Upper lobe of right lung (tissue), 1 donor: Measurements from ENCODE around the gene PRKCB. TPM values are rescaled to one million over a fixed set of nuclear protein-coding genes. Genes with fewer than 3 reads are reported as not detected.

Experiments
- ATAC-seq: fragments of 200-7000 bp; cut with Tn5 transposase; one replicate; pipeline ENCODE4 v1.9.1; 2020; ENCODE audit warnings: mild to moderate bottlenecking, moderate library complexity
- DNase-seq: peaks from one replicate; pipeline ENCODE4 v3.0.0-alpha.2; 2020
- H3K27ac ChIP-seq: fragments of 200-600 bp; one replicate; pipeline ENCODE4 v1.8.0; 2022
- H3K27me3 ChIP-seq: fragments of 200-600 bp; one replicate; pipeline ENCODE4 v1.8.0; 2022; ENCODE audit warnings: mild to moderate bottlenecking
- H3K36me3 ChIP-seq: fragments of 200-600 bp; one replicate; pipeline ENCODE4 v1.8.0; 2022
- H3K4me1 ChIP-seq: fragments of 200-600 bp; one replicate; pipeline ENCODE4 v1.8.0; 2022
- H3K4me3 ChIP-seq: fragments of 200-600 bp; one replicate; pipeline ENCODE4 v1.8.0; 2022; ENCODE audit warnings: mild to moderate bottlenecking
- H3K9me3 ChIP-seq: fragments of 200-600 bp; one replicate; pipeline ENCODE4 v1.8.0; 2022
- CTCF ChIP-seq: fragments of 200-600 bp; IDR thresholded peaks from one replicate; pipeline ENCODE4 v1.8.0; 2022; ENCODE audit warnings: antibody characterized with exemption
- intact Hi-C: fragments of 100-400 bp; cut with DNase I; formaldehyde crosslinking; loops from one replicate; pipeline ENCODE4 v1.11.0; 2022
- total RNA-seq: library from RNA; stranded (reverse); fragmentation: NEBNext Ultra II Directional; extraction: Animal tissue kit (Norgen Biotek cat#: 25700); gene quantifications from one replicate; pipeline ENCODE4 v1.2.1, GENCODE V29; 2021
- donor health status: DM: no; HTN: yes; CAD: no; lungs with severe emphysema.

Gene PRKCB
- total RNA-seq, 1 donor from 2014 or later, result 25.2 TPM

DNA sequence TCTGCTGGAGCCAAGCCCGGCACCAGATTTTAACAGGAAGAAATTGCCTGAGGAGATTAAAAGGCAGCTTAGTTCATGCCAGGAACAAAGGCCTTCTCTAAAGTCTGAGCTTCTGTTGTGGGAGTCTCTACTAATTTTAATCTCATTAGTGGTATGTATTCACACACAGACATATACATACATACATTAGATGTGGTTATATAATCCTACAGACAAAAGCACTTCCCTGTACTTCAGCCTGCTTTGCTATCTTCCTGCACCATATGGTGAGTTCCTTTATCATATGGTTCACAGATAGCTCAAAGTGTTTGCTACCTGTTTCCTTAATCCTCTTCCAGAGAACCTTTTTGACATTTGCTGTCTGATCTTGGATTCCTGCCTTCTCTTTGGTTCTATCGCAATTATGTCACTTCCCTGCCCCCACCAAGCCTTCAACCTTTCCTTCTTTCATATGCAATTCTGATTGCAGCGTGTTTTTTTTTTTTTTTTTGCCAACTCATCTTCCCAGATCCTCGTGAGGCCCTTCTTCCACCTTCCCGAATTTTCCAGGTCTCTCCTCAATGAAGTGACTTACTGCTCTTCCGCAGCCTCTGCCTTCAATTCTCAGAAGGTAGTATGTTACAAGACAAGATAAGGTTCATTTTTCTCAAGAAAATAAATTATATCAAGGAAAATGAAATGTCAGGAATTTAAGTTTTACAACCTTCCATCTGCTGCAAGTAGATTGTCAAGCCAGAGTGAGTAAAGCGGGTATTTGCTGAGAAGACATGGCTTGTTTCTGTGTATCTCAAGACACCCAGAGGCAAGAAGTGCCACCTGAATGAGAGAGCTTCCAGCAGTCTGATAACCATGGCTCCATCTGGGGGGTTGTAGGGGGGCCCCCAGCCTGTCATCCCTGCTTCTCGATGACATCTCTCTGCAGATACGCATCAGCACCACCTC, 300.1 kb downstream of the PRKCB start:
- Histone ChIP-seq H3K27ac (no peak overlapping the region), H3K27me3 (no peaks in the 10 kb centered on the region), H3K9me3 (no peaks in the 10 kb centered on the region), H3K4me1 (no peaks in the 10 kb centered on the region), H3K4me3 (no peak overlapping the region), H3K36me3 (no peaks in the 10 kb centered on the region)
- no peak for ATAC-seq
- no peak for TF ChIP-seq CTCF
- intact Hi-C loops, result no loop called here
- no peak for DNase-seq

DNA sequence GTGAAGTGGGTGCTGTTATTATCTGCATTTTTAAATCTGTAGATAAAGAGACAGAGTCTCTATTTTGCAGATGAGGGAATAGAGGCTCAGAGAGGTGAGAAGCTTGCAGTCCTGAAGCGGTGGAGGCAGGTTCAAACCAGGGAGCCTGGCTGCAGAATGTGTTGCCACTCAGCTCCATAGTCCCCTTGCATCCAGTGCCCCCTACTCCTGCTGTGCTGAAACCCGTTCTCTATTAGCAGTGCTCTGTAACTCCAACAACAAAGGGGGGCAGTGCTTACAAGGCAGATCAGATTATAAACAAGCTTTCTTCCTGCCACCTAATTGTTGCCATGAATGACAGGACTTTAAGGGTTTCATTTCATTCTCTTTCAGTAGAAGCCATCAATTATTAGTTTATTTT, 302.2 kb downstream of the PRKCB start:
- Histone ChIP-seq H3K9me3 (no peaks in the 10 kb centered on the region), H3K27ac (no peak overlapping the region), H3K36me3 (no peaks in the 10 kb centered on the region), H3K4me1 (no peaks in the 10 kb centered on the region), H3K4me3 (no peak overlapping the region), H3K27me3 (no peaks in the 10 kb centered on the region)
- DNase-seq (no peak), ATAC-seq (no peak)
- TF ChIP-seq CTCF, result no peak
- intact Hi-C loops, result no loop called here

- DNase-seq (no peak), ATAC-seq (no peak)
- no peaks in the 10 kb centered on the region for H3K27me3 ChIP-seq
- intact Hi-C loops, result no loop called here
- no peak overlapping the region for H3K27ac ChIP-seq
- TF ChIP-seq CTCF, result no peak
- no peaks in the 10 kb centered on the region for H3K36me3 ChIP-seq
- no peaks in the 10 kb centered on the region for H3K4me1 ChIP-seq
- H3K4me3 ChIP-seq, result no peak overlapping the region
- no peaks in the 10 kb centered on the region for H3K9me3 ChIP-seq
These were observed 302.8 kb downstream of the PRKCB start for GRCh38 chr16:24138575-24138974.

DNA sequence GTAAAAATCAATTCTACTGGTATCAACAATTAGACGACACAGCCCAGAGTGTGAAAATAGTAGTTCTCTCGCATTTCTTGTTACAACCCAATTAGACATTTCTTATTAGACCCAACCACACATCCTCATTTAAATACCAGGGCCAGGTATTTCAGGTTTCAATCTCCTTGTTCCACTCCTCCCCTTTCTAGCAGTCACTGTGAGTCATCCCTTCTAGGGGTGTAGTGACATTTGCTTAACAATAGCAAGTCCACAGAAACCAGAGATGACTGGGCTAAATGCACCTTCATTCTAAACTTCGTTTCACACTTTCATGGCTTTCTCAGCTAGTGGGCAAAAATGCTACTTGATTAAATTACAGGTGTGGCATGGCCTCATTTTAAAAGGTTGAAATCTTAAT, 303.5 kb downstream of the PRKCB start:
- H3K27ac ChIP-seq, result no peak overlapping the region
- H3K9me3 ChIP-seq, result no peaks in the 10 kb centered on the region
- no peaks in the 10 kb centered on the region for H3K4me1 ChIP-seq
- H3K27me3 ChIP-seq, result no peaks in the 10 kb centered on the region
- TF ChIP-seq CTCF, result no peak
- DNase-seq (no peak), ATAC-seq (no peak)
- intact Hi-C loops, result no loop called here
- H3K4me3 ChIP-seq, result no peak overlapping the region
- H3K36me3 ChIP-seq, result no peaks in the 10 kb centered on the region

DNA sequence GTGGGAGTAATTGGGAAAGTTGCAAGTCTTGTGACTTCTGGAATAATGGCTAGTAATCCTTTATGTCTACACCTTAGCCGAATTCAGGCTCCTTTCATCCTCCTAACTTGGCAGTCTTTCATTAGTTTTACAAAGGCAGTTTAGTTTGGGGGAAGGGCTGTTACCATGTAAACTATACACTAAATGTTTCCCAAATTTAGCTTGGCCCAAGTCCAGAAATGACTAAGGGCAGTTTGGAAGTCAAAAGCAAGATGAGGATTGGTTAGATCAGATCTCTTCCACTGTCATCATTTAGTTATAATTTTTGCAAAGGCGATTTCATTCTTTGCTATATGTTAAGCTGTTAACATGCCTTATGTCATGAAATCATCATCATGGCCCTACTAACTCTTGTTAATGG, 304.9 kb downstream of the PRKCB start:
- Histone ChIP-seq H3K4me3 (no peak overlapping the region), H3K36me3 (no peaks in the 10 kb centered on the region), H3K9me3 (no peaks in the 10 kb centered on the region), H3K27me3 (no peaks in the 10 kb centered on the region), H3K4me1 (no peaks in the 10 kb centered on the region), H3K27ac (no peak overlapping the region)
- DNase-seq (no peak), ATAC-seq (no peak)
- no peak for TF ChIP-seq CTCF
- intact Hi-C loops, result no loop called here
